Ishikawa (cell line): ENCODE results near the gene GPR87.

Experiments used
- CEBPB ChIP-seq: IDR thresholded peaks from 2 replicates; pipeline ENCODE4 v1.6.1; 2012
- CREB1 ChIP-seq: IDR thresholded peaks from 2 replicates; pipeline ENCODE4 v1.6.1; 2012; ENCODE audit warnings: low read depth
- EGR1 ChIP-seq: IDR thresholded peaks from 2 replicates; pipeline ENCODE4 v1.6.1; 2012
- FOXM1 ChIP-seq: IDR thresholded peaks from 2 replicates; pipeline ENCODE4 v1.6.1; 2012; ENCODE audit warnings: low read depth, borderline replicate concordance
- RAD21 ChIP-seq: IDR thresholded peaks from 2 replicates; pipeline ENCODE4 v1.6.1; 2012; ENCODE audit warnings: low read depth
- TAF1 ChIP-seq: IDR thresholded peaks from 2 replicates; pipeline ENCODE4 v1.6.1; 2012; ENCODE audit warnings: low read depth, mild to moderate bottlenecking
- YY1 ChIP-seq: IDR thresholded peaks from 2 replicates; pipeline ENCODE4 v1.6.1; 2012; ENCODE audit warnings: low read depth
- TF ChIP-seq, protein P1 (sequence below): IDR thresholded peaks from 2 replicates; pipeline ENCODE4 v1.6.1; 2012; ENCODE audit warnings: low read depth, mild to moderate bottlenecking
- TF ChIP-seq, protein P2 (sequence below): IDR thresholded peaks from 2 replicates; pipeline ENCODE4 v1.6.1; 2012

DNA sequence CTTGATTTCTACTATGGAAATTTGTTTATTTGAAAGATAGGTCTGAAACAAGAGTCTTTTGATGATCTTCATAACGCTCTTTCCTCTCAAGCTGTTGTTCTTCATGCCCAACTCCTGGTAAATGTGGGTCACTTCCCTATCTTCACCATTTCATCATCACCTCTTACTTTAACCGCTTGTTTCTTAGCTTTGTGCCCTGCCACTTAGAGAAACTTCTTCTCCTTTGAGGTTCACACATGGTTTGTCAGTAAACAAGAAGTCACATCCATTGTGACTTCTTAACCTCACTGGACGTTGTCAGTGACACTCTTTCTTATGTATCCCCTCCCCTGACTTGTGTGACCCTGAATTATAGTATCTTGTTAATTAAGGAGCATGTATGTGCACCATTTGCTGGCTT, 29.7 kb upstream of the GPR87 start:
- TF ChIP-seq, protein P1, sequence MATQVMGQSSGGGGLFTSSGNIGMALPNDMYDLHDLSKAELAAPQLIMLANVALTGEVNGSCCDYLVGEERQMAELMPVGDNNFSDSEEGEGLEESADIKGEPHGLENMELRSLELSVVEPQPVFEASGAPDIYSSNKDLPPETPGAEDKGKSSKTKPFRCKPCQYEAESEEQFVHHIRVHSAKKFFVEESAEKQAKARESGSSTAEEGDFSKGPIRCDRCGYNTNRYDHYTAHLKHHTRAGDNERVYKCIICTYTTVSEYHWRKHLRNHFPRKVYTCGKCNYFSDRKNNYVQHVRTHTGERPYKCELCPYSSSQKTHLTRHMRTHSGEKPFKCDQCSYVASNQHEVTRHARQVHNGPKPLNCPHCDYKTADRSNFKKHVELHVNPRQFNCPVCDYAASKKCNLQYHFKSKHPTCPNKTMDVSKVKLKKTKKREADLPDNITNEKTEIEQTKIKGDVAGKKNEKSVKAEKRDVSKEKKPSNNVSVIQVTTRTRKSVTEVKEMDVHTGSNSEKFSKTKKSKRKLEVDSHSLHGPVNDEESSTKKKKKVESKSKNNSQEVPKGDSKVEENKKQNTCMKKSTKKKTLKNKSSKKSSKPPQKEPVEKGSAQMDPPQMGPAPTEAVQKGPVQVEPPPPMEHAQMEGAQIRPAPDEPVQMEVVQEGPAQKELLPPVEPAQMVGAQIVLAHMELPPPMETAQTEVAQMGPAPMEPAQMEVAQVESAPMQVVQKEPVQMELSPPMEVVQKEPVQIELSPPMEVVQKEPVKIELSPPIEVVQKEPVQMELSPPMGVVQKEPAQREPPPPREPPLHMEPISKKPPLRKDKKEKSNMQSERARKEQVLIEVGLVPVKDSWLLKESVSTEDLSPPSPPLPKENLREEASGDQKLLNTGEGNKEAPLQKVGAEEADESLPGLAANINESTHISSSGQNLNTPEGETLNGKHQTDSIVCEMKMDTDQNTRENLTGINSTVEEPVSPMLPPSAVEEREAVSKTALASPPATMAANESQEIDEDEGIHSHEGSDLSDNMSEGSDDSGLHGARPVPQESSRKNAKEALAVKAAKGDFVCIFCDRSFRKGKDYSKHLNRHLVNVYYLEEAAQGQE, result no peak
- TF ChIP-seq RAD21 (no peak), CEBPB (no peak), YY1 (no peak), TAF1 (no peak), FOXM1 (no peak), CREB1 (no peak), EGR1 (no peak)
- TF ChIP-seq, protein P2, sequence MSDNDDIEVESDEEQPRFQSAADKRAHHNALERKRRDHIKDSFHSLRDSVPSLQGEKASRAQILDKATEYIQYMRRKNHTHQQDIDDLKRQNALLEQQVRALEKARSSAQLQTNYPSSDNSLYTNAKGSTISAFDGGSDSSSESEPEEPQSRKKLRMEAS, result no peak
